GM18907 (cell line): ENCODE results near the gene MTA3.
"Not testable (repeated sequence)": the region's sequence is repeated elsewhere in the genome, so short reads cannot be mapped to it uniquely, and the experiment has no call there.

Experiments
- ATAC-seq: cut with Tn5 transposase; IDR thresholded peaks from one replicate; pipeline ENCODE4 v1.9.1; 2021; ENCODE audit warnings: mild to moderate bottlenecking, moderate library complexity; ENCODE audit not compliant: unreplicated experiment

Gene MTA3

GRCh38 chr2:42568401-42569115 lies at the start of gene MTA3:
Gene MTA3, plus strand, starts transcription at chr2:42568632. Its CDS starts 114 bp downstream, at chr2:42568746.
- peak; percentile 33 for ATAC-seq

GRCh38 chr2:42519624-42520023 lies 48.8 kb upstream of the MTA3 start:
- no peak for ATAC-seq

- no peak for ATAC-seq
Measured at GRCh38 chr2:42522035-42522434, 46.4 kb upstream of the MTA3 start.

GRCh38 chr2:42523341-42523740 lies 45.1 kb upstream of the MTA3 start:
- no peak for ATAC-seq

- no peak for ATAC-seq
Measured at GRCh38 chr2:42532397-42532796, 36.0 kb upstream of the MTA3 start.

GRCh38 chr2:42537493-42537892 lies 30.9 kb upstream of the MTA3 start:
- ATAC-seq = no peak

GRCh38 chr2:42542871-42543270 lies 25.6 kb upstream of the MTA3 start:
- no peak for ATAC-seq

- ATAC-seq = no peak
Measured at GRCh38 chr2:42545023-42545721, 23.3 kb upstream of the MTA3 start.

- no peak for ATAC-seq
Measured at GRCh38 chr2:42545841-42546390, 22.5 kb upstream of the MTA3 start.

GRCh38 chr2:42547014-42547413 lies 21.4 kb upstream of the MTA3 start:
- peak; percentile 55 for ATAC-seq

- no peak for ATAC-seq
Measured at GRCh38 chr2:42547446-42548295, 20.8 kb upstream of the MTA3 start.

- no peak for ATAC-seq
Measured at GRCh38 chr2:42550870-42551269, 17.6 kb upstream of the MTA3 start.

- no peak for ATAC-seq
Measured at GRCh38 chr2:42554392-42554791, 14.0 kb upstream of the MTA3 start.

- no peak for ATAC-seq
Measured at GRCh38 chr2:42556315-42556890, 12.0 kb upstream of the MTA3 start.

GRCh38 chr2:42557306-42557705 lies 11.1 kb upstream of the MTA3 start:
- ATAC-seq = no peak

GRCh38 chr2:42558827-42559226 lies 9.6 kb upstream of the MTA3 start:
- ATAC-seq = no peak

GRCh38 chr2:42560133-42560532 lies 8.3 kb upstream of the MTA3 start:
- ATAC-seq = not testable (repeated sequence)

GRCh38 chr2:42560899-42561298 lies 7.5 kb upstream of the MTA3 start:
- no peak for ATAC-seq

- ATAC-seq = no peak
Measured at GRCh38 chr2:42562474-42563144, 5.8 kb upstream of the MTA3 start.

GRCh38 chr2:42566025-42566424 lies 2.4 kb upstream of the MTA3 start:
- no peak for ATAC-seq
